Thyroid gland (tissue), 4 donors: Measurements from ENCODE around the gene MYLK2. TPM values are rescaled to one million over a fixed set of nuclear protein-coding genes. Genes with fewer than 3 reads are reported as not detected.

Experiments
- DNase-seq, 2 donors: peaks; one replicate each; pipeline ENCODE4 v3.0.0-alpha.2; 2019
- H3K27ac ChIP-seq, 3 donors: fragments of 200-600 bp; sonication (generic); 1 replicate in 2 of 3; 2 replicates in 1 of 3; pipeline ENCODE4 v1.5.1; 2016 to 2019; ENCODE audit warnings: mild to moderate bottlenecking in 1 of 3, moderate library complexity in 1 of 3
- H3K27me3 ChIP-seq: fragments of 200-600 bp; sonication (generic); one replicate; pipeline ENCODE4 v1.5.1; 2019
- H3K36me3 ChIP-seq, 2 donors: fragments of 200-600 bp; sonication (generic); one replicate each; pipeline ENCODE4 v1.5.1; 2016 to 2019
- H3K4me1 ChIP-seq, 2 donors: fragments of 200-600 bp; sonication (generic); one replicate each; pipeline ENCODE4 v1.5.1; 2017 to 2019
- H3K4me3 ChIP-seq, 3 donors: fragments of 200-600 bp; sonication (generic); replicated peaks in 1 of 3; 1 replicate in 2 of 3; 2 replicates in 1 of 3; pipeline ENCODE4 v1.5.1; 2016; ENCODE audit warnings: mild to moderate bottlenecking in 1 of 3
- H3K9me3 ChIP-seq: fragments of 200-600 bp; sonication (generic); one replicate; pipeline ENCODE4 v1.5.1; 2017
- POLR2A ChIP-seq, 2 donors: fragments of 450-650 bp; IDR thresholded peaks; one replicate each; pipeline ENCODE4 v1.6.1; 2017; ENCODE audit warnings: antibody characterized with exemption in 2 of 2, mild to moderate bottlenecking in 2 of 2, moderate library complexity in 1 of 2
- WGBS, 2 donors: methylation state at CpG; one replicate each; pipeline ENCODE4 v1.1.5; 2017; 5-methylcytosine and 5-hydroxymethylcytosine counted together
- intact Hi-C: fragments of 100-400 bp; cut with DNase I; formaldehyde crosslinking; loops from one replicate; pipeline ENCODE4 v1.15.1; 2023
- total RNA-seq, 4 donors: library from RNA; depleted of rRNA; stranded (reverse); fragments of >200 nt; gene quantifications; one replicate each; pipeline ENCODE4 v1.2.3, GENCODE V29; 2016
- TF ChIP-seq, protein P1 (sequence below), 6 experiments: fragments of 200-600 bp in 3 of 6; fragments of 450-650 bp in 3 of 6; sonication (generic) in 3 of 6; IDR thresholded peaks; one replicate each; pipeline ENCODE4 v1.5.1; 2016 to 2019; ENCODE audit warnings: antibody characterized with exemption in 6 of 6, mild to moderate bottlenecking in 2 of 6, inconsistent platforms in 1 of 6, moderate library complexity in 1 of 6

Gene MYLK2
- total RNA-seq, 4 donors from 2014 or later = 0.22 to 0.83 TPM; not detected in 2

DNA sequence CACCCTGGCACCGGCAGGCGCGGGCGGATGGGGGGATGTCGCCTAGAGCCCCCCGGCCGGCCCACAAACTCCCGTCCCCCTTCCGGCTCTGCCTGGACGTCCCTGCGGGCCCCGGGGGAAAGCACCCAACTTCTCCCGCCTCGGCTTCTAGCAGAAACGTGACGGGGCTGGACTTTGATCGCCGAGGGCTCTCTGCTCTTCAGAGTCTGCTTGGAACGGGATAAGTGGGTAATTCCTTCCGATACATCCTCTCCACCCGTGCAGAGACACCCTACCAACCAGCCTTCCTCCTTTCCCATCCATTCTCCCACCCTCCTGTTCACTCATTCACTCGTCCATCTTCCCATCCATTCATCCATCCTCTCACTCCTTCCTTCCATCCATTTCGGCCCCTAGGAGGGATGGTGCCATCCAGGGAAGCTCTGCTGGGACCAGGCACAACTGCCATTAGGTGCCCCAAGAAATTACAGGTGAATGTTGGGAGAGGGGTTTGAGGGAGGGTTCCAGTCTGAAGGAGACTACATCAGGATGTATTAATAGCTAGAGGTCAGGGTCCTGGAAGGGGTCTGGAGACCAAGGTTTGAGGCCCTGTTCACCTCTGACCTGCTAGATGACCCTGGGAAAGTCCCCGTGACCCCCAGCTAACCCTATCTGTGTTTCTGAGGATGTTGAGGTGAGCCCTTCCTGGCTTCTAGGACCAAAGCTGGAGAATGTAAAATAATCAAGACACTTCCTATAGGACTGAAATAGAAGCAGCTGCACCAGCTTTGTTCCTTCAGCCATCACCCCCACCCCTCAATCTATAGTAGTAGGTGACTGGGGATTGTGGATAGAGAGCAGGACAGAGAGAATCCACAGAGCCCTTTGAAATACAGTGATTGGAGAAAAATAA, 51.8 kb downstream of the MYLK2 start:
- Histone ChIP-seq H3K9me3 (no peaks in the 10 kb centered on the region), H3K27ac (peak overlapping the region; percentile 38 to 75 (median 59)), H3K4me3 (peak overlapping the region; percentile 43 to 78 (median 76)), H3K36me3 (no peaks in the 10 kb centered on the region), H3K4me1 (peaks cover 23 to 37% of the 10 kb centered on the region in 2 donors), H3K27me3 (no peaks in the 10 kb centered on the region)
- intact Hi-C loops = no loop called here
- peak; percentile 41 to 43 for DNase-seq
- no peak for TF ChIP-seq POLR2A (IDR thresholded peaks at IDR 0.05)
- TF ChIP-seq, protein P1, sequence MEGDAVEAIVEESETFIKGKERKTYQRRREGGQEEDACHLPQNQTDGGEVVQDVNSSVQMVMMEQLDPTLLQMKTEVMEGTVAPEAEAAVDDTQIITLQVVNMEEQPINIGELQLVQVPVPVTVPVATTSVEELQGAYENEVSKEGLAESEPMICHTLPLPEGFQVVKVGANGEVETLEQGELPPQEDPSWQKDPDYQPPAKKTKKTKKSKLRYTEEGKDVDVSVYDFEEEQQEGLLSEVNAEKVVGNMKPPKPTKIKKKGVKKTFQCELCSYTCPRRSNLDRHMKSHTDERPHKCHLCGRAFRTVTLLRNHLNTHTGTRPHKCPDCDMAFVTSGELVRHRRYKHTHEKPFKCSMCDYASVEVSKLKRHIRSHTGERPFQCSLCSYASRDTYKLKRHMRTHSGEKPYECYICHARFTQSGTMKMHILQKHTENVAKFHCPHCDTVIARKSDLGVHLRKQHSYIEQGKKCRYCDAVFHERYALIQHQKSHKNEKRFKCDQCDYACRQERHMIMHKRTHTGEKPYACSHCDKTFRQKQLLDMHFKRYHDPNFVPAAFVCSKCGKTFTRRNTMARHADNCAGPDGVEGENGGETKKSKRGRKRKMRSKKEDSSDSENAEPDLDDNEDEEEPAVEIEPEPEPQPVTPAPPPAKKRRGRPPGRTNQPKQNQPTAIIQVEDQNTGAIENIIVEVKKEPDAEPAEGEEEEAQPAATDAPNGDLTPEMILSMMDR (IDR thresholded peaks at IDR 0.05) = no peak
- WGBS, 2 donors = 8 to 12% methylated on average over 12 to 21 of the region's 24 CpGs

DNA sequence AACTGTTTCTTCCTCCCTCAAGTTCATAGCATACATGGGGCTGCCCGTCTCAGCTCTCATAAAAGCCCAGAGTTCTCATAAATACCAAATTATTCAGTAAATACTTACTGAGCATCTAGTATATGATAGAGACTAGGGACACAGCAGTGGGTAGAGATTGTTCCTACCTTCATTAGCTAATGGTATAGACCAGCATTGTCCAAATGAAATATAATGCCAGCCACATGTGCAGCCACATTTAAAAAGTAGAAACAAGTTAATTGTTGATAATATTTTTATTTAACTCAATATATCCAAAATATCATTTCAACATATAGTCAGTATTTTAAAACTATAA, 52.4 kb downstream of the MYLK2 start:
- WGBS, 2 donors = 100% methylated on average over 1 of the region's 1 CpG
- intact Hi-C loops = no loop called here
- no peak overlapping the region for H3K27ac ChIP-seq
- no peaks in the 10 kb centered on the region for H3K27me3 ChIP-seq
- no peaks in the 10 kb centered on the region for H3K9me3 ChIP-seq
- TF ChIP-seq, protein P1 (IDR thresholded peaks at IDR 0.05) = no peak
- TF ChIP-seq POLR2A (IDR thresholded peaks at IDR 0.05) = no peak
- no peak for DNase-seq
- no peak overlapping the region for H3K4me3 ChIP-seq
- H3K36me3 ChIP-seq = no peaks in the 10 kb centered on the region
- H3K4me1 ChIP-seq = peaks cover 23 to 37% of the 10 kb centered on the region in 2 donors

DNA sequence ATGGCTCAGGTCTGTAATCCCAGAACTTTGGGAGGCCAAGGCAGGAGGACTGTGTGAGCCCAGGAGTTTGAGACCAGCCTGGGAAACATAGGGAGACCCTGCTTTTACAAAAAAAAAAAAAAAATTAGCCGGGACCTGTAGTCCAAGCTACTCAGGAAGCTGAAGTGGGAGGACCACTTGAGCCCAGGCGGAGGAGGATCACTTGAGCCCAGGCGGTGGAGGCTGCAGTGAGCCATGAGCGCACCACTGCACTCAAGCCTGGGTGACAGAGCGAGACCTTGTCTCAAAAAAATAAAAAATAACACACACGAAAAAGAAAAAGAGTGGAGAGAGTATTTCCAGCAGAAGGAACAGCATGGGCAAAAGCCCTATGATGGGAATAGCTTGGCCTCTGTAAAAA, 53.2 kb downstream of the MYLK2 start:
- no peak for TF ChIP-seq POLR2A (IDR thresholded peaks at IDR 0.05)
- TF ChIP-seq, protein P1 (IDR thresholded peaks at IDR 0.05) = no peak

DNA sequence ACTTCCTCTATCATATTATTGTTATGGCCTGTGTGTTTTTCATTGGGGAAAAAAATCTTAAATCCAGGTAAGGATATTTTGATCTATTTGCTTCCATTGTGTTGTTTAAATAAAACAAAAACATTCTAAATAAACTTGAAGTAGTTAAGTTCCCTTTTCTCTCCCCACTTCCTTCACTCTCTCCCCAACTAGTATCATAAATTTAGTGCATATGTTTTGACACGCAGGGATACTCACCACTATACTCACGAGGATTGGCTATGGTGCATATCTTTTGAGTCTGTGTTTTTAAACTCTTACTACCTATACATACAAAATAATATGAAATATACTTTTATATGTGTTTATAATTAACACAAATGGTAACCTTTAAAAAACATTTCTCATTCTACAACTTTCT, 56.5 kb downstream of the MYLK2 start:
- intact Hi-C loops = no loop called here
- TF ChIP-seq POLR2A (IDR thresholded peaks at IDR 0.05) = no peak
- TF ChIP-seq, protein P1 (IDR thresholded peaks at IDR 0.05) = no peak
- Histone ChIP-seq H3K9me3 (no peaks in the 10 kb centered on the region), H3K36me3 (no peaks in the 10 kb centered on the region), H3K27ac (peak overlapping the region in 1 of 3 donors; percentile 1), H3K27me3 (no peaks in the 10 kb centered on the region), H3K4me3 (no peak overlapping the region), H3K4me1 (peaks cover 17 to 27% of the 10 kb centered on the region in 2 donors)
- no peak for DNase-seq
- 73 to 75% methylated on average over 2 of the region's 2 CpGs for WGBS, 2 donors

More for the DNA sequence above, 53.2 kb downstream of the MYLK2 start:
- DNase-seq = peak; percentile 86 to 89
- H3K9me3 ChIP-seq = no peaks in the 10 kb centered on the region
- intact Hi-C loops = no loop called here
- no peak overlapping the region for H3K27ac ChIP-seq
- no peaks in the 10 kb centered on the region for H3K36me3 ChIP-seq
- WGBS, 2 donors = 36 to 39% methylated on average over 6 of the region's 6 CpGs
- H3K27me3 ChIP-seq = no peaks in the 10 kb centered on the region
- peaks cover 23 to 37% of the 10 kb centered on the region in 2 donors for H3K4me1 ChIP-seq
- H3K4me3 ChIP-seq = no peak overlapping the region

DNA sequence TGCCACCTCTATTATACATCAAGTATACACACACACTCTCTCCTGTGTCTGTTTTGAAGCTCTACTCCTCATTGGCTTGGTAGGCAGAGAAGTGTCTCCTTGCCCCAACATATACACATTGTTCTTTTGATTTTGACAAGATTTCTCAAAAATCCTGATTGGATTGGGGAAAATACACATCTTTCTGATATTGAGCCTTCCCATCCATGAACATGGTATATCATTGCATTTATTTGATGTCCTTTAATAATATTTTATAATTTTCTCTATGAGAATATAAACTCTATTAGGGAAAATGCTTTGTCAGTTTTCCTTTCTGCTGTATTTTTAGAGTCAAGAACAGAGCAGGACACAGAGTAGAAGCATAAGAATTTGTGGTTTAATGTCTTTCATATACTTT, 58.5 kb downstream of the MYLK2 start:
- Histone ChIP-seq H3K4me3 (no peak overlapping the region), H3K36me3 (no peaks in the 10 kb centered on the region), H3K27me3 (no peaks in the 10 kb centered on the region), H3K27ac (no peak overlapping the region), H3K9me3 (no peaks in the 10 kb centered on the region), H3K4me1 (peaks cover 12 to 13% of the 10 kb centered on the region in 2 donors)
- no peak for DNase-seq
- TF ChIP-seq POLR2A (IDR thresholded peaks at IDR 0.05) = no peak
- TF ChIP-seq, protein P1 (IDR thresholded peaks at IDR 0.05) = no peak
- intact Hi-C loops = no loop called here
